Tracheal epithelial cell (primary cell): Measurements from ENCODE around the gene MS4A10. TPM values are rescaled to one million over a fixed set of nuclear protein-coding genes. Genes with fewer than 3 reads are reported as not detected.

Source experiments
- total RNA-seq: library from RNA; depleted of rRNA; stranded (reverse); fragments of >200 nt; gene quantifications from 2 replicates; pipeline ENCODE4 v1.2.1, GENCODE V29; 2014

MS4A10 gene
- not detected in 2 replicates for total RNA-seq

GRCh38 chr11:60785136-60785535 lies at the start of gene MS4A10:
Gene MS4A10 (plus strand): TSS chr11:60785333. CDS start chr11:60790336, 5,003 bp downstream.

GRCh38 chr11:60756307-60757032 lies 28.7 kb upstream of the MS4A10 start, which contains the start of gene MS4A15:
Gene MS4A15 (plus strand): TSS chr11:60756867. CDS start chr11:60763734, 6,867 bp downstream.

GRCh38 chr11:60841797-60842667 lies 56.9 kb downstream of the MS4A10 start, which contains the start of gene CCDC86:
Gene CCDC86 (plus strand): TSS chr11:60842113. CDS start chr11:60842125, 12 bp downstream.

Other genes with a start within 250 kb of the MS4A10 start
- gene MS4A8, start 85.7 kb upstream of the MS4A10 start, total RNA-seq, result not detected in 2 replicates
- not detected in 2 replicates for gene MS4A18, start 60.6 kb upstream of the MS4A10 start, total RNA-seq
- not detected in 2 replicates for gene MS4A15, start 28.5 kb upstream of the MS4A10 start, total RNA-seq
- 14.5 and 17.6 TPM in 2 replicates for gene CCDC86, start 56.8 kb downstream of the MS4A10 start, total RNA-seq
- not detected in 2 replicates for gene PTGDR2, start 70.6 kb downstream of the MS4A10 start, total RNA-seq
- not detected in 2 replicates for gene ZP1, start 82.2 kb downstream of the MS4A10 start, total RNA-seq
- gene PRPF19, start 121.3 kb downstream of the MS4A10 start, total RNA-seq, result 38.8 and 71.6 TPM in 2 replicates
- 14.7 and 17.4 TPM in 2 replicates for gene TMEM109, start 128.8 kb downstream of the MS4A10 start, total RNA-seq
- 32.4 and 208 TPM in 2 replicates for gene TMEM132A, start 139.1 kb downstream of the MS4A10 start, total RNA-seq
- gene SLC15A3, start 166.8 kb downstream of the MS4A10 start, total RNA-seq, result 0.85 and 2.9 TPM in 2 replicates
- under 0.01 TPM in 1 of 2 replicates, not detected in the other for gene CD6, start 186.3 kb downstream of the MS4A10 start, total RNA-seq